A673 (cell line): ENCODE measurements around the gene RHO.

Source experiments
- CTCF ChIP-seq: fragments of 300-800, 200-600 bp; sonication (generic); conservative IDR thresholded peaks from 2 replicates; pipeline ENCODE4 v1.5.1; 2017; ENCODE audit warnings: low read depth, mild to moderate bottlenecking, antibody characterized with exemption, low read length, moderate library complexity, mixed read lengths
- EZH2 ChIP-seq: fragments of 200-600 bp; sonication (generic); IDR thresholded peaks from 2 replicates; pipeline ENCODE4 v1.6.1; 2017; ENCODE audit warnings: borderline replicate concordance, low read depth, mild to moderate bottlenecking, mixed read lengths, antibody characterized with exemption, low read length; ENCODE audit not compliant: poor library complexity, severe bottlenecking

GRCh38 chr3:129562803-129563202 is 34.4 kb downstream of the RHO start:
- TF ChIP-seq CTCF (no peak), EZH2 (no peak)
